Motor neuron (in vitro differentiated cells): ENCODE data around the gene GPA33. TPM values are rescaled to one million over a fixed set of nuclear protein-coding genes. Genes with fewer than 3 reads are reported as not detected.
A peak's percentile ranks its signal among the peaks of the same experiment; 100 is the strongest.

Experiments
- ATAC-seq, 8 experiments: fragments of 200-7000 bp; cut with Tn5 transposase; replicated peaks in 6 of 8; 2 replicates each; pipeline ENCODE4 v1.8.0; 2021; ENCODE audit warnings: mild to moderate bottlenecking in 8 of 8, moderate library complexity in 8 of 8
- H3K27ac ChIP-seq, 2 donors: fragments of 250-450 bp; sonication (Bioruptor Pico); 2 replicates each; pipeline ENCODE4 v1.9.0; 2021; ENCODE audit warnings: antibody characterized with exemption in 2 of 2, mild to moderate bottlenecking in 2 of 2, moderate library complexity in 1 of 2
- H3K4me1 ChIP-seq, 2 donors: fragments of 250-450 bp; sonication (Bioruptor Pico); replicated peaks in 1 of 2; 2 replicates each; pipeline ENCODE4 v1.6.1; 2021; ENCODE audit warnings: antibody characterized with exemption in 2 of 2, mild to moderate bottlenecking in 2 of 2, moderate library complexity in 1 of 2
- H3K4me3 ChIP-seq, 5 donors: fragments of 250-450 bp; sonication (Bioruptor Pico); 2 replicates each; pipeline ENCODE4 v1.9.0; 2021; ENCODE audit warnings: antibody characterized with exemption in 5 of 5, mild to moderate bottlenecking in 5 of 5, moderate library complexity in 4 of 5
- WGBS, 10 experiments: fragments of 450-650 bp; shearing (Covaris generic); methylation state at CpG; one replicate each; pipeline ENCODE4 v1.0.0; 2022; 5-methylcytosine and 5-hydroxymethylcytosine counted together
- in situ Hi-C, 9 experiments: fragments of 400-800 bp; cut with MboI; loops; one replicate each; pipeline ENCODE4 v1.15.0; 2021; ENCODE audit warnings: low sequenced_read_pairs in 9 of 9, low pct_unique_long_range_greater_than_20kb in 2 of 9; ENCODE audit not compliant: unreplicated experiment in 9 of 9
- total RNA-seq, 8 experiments: library from RNA; unstranded; fragments of 300-600 nt; gene quantifications; 2 replicates each; pipeline versions ENCODE4 v1.2.3 to v1.2.4, GENCODE V29; 2022

Gene GPA33
- total RNA-seq, 8 experiments from 2014 or later = 0.14 to 1.2 (median 0.24) TPM; not detected in 1

DNA sequence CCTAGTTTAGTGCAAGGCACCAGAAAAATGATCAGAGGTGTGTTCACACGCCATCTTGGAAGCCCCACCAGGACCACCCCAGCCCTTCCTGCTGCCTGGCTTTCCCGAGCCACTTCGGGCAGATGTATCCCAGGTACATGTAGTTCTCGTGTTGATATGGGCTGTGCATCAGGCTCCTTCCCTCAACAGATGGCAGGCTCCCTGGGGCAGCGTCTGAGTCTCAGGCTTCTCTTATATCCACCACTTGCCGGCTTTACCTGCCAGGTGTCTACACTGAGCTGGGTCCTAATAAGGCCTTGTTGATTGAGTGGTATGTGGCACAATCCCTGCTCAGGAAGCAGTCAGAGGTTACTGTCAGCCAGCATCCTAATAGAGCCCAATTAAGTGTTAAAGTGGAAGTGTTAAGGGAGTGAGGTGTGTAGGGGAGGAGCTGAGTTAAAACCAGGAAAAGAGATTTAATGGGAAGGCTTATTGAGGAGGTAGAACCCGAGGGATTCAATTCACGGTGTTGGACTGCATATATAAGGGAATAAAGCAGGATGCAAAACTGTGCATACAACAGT lies 8.5 kb downstream of the GPA33 start:
- H3K27ac ChIP-seq = no peak overlapping the region
- WGBS, 10 experiments = 20 to 98% (median 78%) methylated on average over 1 to 8 of the region's 8 CpGs; no CpG with 5 or more reads in 1 of the 10 experiments
- no peak for ATAC-seq
- H3K4me3 ChIP-seq = no peak overlapping the region
- peaks cover 0 to 3% of the 10 kb centered on the region in 2 donors for H3K4me1 ChIP-seq
- in situ Hi-C loops = loop anchor here in 2 of 9 experiments (10.0 to 25.0 kb wide), 2 partner anchors 131 to 133 kb away; partner anchors contain the start of gene POU2F1 (in 1 of the 2)

- ATAC-seq = no peak
- peaks cover 0 to 3% of the 10 kb centered on the region in 2 donors for H3K4me1 ChIP-seq
- no peak overlapping the region for H3K27ac ChIP-seq
- in situ Hi-C loops = loop anchor here in 1 of 9 experiments (25.0 kb wide), 1 partner anchor 134 kb away; the partner anchor contains the start of gene POU2F1
- no peak overlapping the region for H3K4me3 ChIP-seq
These were observed 12.3 kb downstream of the GPA33 start for GRCh38 chr1:167077868-167078210.

DNA sequence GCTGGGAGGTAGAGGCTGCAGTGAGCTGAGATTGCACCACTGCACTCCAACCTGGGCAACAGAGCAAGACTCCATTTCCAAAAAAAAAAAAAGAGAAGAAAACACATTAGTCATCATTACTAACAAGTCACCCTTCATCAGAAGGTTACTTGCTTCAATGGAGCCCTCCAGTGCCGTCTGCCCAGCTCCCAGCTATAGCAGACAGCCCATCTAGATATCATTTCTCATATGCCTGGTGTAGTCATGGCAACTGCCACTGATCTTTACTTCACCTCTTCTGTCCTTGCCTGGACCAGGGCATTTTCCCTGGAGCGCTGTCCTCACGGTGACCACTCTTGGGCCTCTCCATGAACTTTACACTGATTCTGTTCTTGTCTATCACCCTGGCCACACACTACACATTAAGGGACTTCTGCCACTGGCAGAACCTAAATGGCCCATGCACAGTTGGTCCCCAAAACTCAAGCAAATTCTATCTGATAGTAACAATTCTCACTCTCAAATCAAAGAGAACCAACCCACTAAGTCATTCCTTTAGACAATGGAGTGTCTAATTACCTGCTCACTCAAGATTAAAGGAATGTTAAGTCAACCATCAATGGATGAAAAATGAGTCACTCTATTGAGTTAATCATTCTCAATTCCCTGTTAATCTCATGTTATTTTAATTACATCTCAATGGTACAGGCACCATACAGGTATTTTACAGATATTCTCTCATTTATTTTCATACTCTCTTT lies 12.9 kb downstream of the GPA33 start:
- WGBS, 10 experiments = 20 to 100% (median 87%) methylated on average over 1 to 3 of the region's 3 CpGs; no CpG with 5 or more reads in 6 of the 10 experiments
- in situ Hi-C loops = loop anchor here in 1 of 9 experiments (25.0 kb wide), 1 partner anchor 135 kb away; the partner anchor contains the start of gene POU2F1
- ATAC-seq = no peak
- H3K4me3 ChIP-seq = no peak overlapping the region
- no peak overlapping the region for H3K27ac ChIP-seq
- peaks cover 0 to 3% of the 10 kb centered on the region in 2 donors for H3K4me1 ChIP-seq

DNA sequence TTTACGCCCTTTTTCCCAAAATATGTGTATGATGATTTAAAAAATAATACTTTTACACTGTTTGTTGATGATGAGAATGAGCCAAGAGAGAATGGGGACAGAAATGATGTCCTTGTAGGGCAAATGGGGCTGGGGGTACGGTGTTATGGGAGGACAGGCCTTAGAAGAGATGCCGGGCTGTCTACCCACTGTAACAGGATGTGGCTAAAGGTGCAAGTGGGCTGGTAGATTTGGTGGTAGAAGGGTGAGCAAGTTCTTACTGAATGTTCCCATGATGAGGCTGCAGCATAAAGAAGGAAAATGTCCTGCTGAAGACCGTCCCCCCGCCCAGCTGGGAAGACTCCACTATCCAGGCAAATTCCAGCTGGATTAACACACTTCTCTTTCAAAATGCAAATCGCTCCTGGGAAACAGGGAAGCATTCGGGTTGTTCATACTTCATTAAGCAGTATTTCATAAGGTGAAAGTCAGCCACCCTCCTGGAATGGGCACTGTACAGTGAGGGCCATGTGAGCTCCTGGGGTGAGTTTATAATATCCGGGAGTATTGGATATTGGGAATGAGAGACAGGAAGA lies 14.0 kb downstream of the GPA33 start:
- no peak for ATAC-seq
- WGBS, 10 experiments = 22 to 100% (median 82%) methylated on average over 1 to 8 of the region's 8 CpGs; no CpG with 5 or more reads in 2 of the 10 experiments
- Histone ChIP-seq H3K4me1 (peaks cover 0 to 3% of the 10 kb centered on the region in 2 donors), H3K4me3 (no peak overlapping the region), H3K27ac (no peak overlapping the region)
- in situ Hi-C loops = loop anchor here in 1 of 9 experiments (25.0 kb wide), 1 partner anchor 136 kb away; the partner anchor contains the start of gene POU2F1

DNA sequence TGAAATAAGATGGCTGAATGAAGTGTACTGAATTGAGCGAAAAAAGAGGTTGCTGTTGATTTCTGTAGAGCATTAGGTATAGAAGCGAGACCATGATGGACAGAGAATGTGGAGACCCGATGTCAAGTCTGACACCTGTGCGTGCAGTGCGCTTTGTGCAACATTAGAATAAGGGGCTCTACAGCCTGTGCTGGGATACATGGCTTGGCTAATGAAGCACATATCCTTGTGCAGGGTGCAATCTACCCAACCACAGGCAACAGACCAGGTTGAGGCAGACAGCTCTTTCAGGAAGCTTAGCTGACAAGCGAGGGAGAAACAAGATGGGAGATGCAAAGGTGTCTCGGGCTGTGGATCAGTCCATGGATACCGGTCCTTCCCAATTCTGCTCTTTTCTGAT lies 18.9 kb downstream of the GPA33 start:
- Histone ChIP-seq H3K4me1 (peaks cover 0 to 2% of the 10 kb centered on the region in 2 donors), H3K27ac (no peak overlapping the region), H3K4me3 (no peak overlapping the region)
- WGBS, 10 experiments = 68 to 95% (median 82%) methylated on average over 1 to 8 of the region's 8 CpGs; no CpG with 5 or more reads in 1 of the 10 experiments
- in situ Hi-C loops = loop anchor here in 7 of 9 experiments (25.0 kb wide), 6 partner anchors 141 to 1159 kb away; partner anchors contain the start of gene POU2F1 (in 1 of the 7)
- ATAC-seq = no peak

- no peak for ATAC-seq
- 60 to 100% (median 85%) methylated on average over 2 to 11 of the region's 13 CpGs; no CpG with 5 or more reads in 2 of the 10 experiments for WGBS, 10 experiments
- in situ Hi-C loops = loop anchor here in 8 of 9 experiments (10.0 to 25.0 kb wide), 8 partner anchors 56 to 1156 kb away; partner anchors contain the start of genes CREG1 (in 1 of the 8) and POU2F1 (in 1 of the 8)
These were observed 21.4 kb downstream of the GPA33 start for GRCh38 chr1:167068761-167069160.

DNA sequence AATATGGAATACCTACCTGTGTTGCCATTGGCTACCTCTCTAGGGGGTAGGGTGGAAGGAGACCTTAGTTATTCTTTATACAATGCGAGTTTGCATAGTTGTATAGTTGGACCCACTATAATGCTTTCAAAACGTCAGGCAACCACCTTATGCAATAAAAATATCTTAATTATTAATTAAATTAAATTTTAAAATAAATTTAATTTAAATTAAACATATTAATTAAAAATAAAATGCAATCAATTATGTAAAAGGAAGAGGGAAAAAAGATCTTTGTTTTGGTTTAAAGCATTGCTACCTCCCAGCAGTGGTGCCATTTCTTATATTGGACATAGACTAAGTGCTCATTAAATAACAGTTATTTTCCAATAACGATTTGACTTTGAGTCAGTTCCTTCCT lies 22.3 kb downstream of the GPA33 start:
- no peak for ATAC-seq
- H3K4me3 ChIP-seq = no peak overlapping the region
- in situ Hi-C loops = loop anchor here in 8 of 9 experiments (10.0 to 25.0 kb wide), 8 partner anchors 57 to 1156 kb away; partner anchors contain the start of genes CREG1 (in 1 of the 8) and POU2F1 (in 1 of the 8)
- H3K4me1 ChIP-seq = peaks cover 0 to 2% of the 10 kb centered on the region in 2 donors
- H3K27ac ChIP-seq = no peak overlapping the region
- 41 to 100% (median 85%) methylated on average over 1 to 3 of the region's 3 CpGs for WGBS, 10 experiments

More at GRCh38 chr1:167068761-167069160, 21.4 kb downstream of the GPA33 start:
- Histone ChIP-seq H3K4me1 (peaks cover 0 to 2% of the 10 kb centered on the region in 2 donors), H3K27ac (no peak overlapping the region), H3K4me3 (no peak overlapping the region)

- peak; percentile 84 to 99 (median 96) for ATAC-seq
- 0 to 29% (median 4%) methylated on average over 1 to 13 of the region's 31 CpGs for whole genome bisulfite sequencing, 10 experiments
- Histone ChIP-seq H3K4me1 (peaks cover 0 to 2% of the 10 kb centered on the region in 2 donors), H3K4me3 (peak overlapping the region; percentile 6 to 22 (median 9)), H3K27ac (no peak overlapping the region)
- in situ Hi-C loops = loop anchor here in 8 of 9 experiments (10.0 to 25.0 kb wide), 8 partner anchors 58 to 1154 kb away; partner anchors contain the start of genes CREG1 (in 1 of the 8) and POU2F1 (in 1 of the 8)
These were observed 23.6 kb downstream of the GPA33 start for GRCh38 chr1:167066333-167067122.

DNA sequence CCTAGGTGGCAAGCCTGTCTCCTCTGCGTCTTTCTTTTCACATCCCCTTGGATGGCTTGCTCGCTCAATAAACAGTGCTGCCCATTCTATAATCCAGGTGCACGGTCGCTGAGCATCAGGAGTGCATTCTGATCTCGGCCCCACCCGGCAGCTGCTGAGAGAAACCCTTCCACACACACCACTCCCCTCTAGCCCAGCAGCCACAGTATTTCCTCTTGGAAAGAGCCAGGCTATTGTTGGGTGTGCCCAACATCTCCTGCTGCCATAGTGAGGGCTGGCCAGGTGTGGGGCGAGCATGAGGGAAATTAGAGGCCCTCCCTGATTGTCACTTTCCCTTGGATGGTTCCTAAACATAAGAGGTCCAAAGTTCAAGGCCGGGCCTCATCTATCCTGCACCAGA lies 24.7 kb downstream of the GPA33 start:
- no peak overlapping the region for H3K27ac ChIP-seq
- H3K4me3 ChIP-seq = no peak overlapping the region
- WGBS, 10 experiments = 40 to 100% (median 83%) methylated on average over 1 to 8 of the region's 8 CpGs; no CpG with 5 or more reads in 5 of the 10 experiments
- in situ Hi-C loops = loop anchor here in 8 of 9 experiments (10.0 to 25.0 kb wide), 8 partner anchors 59 to 1153 kb away; partner anchors contain the start of genes CREG1 (in 1 of the 8) and POU2F1 (in 1 of the 8)
- ATAC-seq = peak in 1 of 8 experiments; percentile 53
- H3K4me1 ChIP-seq = peaks cover 0 to 2% of the 10 kb centered on the region in 2 donors

DNA sequence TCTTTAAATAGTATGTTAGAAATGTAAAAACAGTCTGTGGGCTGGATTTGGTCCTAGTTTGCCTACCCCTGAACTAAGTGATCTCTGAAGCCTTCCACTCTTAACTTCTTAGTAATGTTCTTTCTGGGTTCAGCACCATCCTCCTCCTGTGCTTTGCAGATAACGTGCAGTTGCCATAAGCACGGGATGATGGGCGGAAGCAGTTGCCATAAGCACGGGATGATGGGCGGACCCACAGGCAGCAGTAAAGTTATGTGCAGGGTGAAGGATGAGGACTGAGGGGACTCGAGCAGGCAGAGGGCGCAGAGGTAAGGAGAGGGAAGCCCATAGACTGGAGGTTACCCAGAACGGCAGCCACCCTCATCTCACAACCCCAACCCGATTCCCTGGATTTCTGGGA lies 25.6 kb downstream of the GPA33 start:
- peaks cover 0 to 2% of the 10 kb centered on the region in 2 donors for H3K4me1 ChIP-seq
- no peak for ATAC-seq
- WGBS, 10 experiments = 40 to 90% (median 85%) methylated on average over 1 to 9 of the region's 9 CpGs; no CpG with 5 or more reads in 3 of the 10 experiments
- in situ Hi-C loops = loop anchor here in 8 of 9 experiments (10.0 to 25.0 kb wide), 8 partner anchors 60 to 1152 kb away; partner anchors contain the start of genes CREG1 (in 1 of the 8) and POU2F1 (in 1 of the 8)
- H3K27ac ChIP-seq = no peak overlapping the region
- no peak overlapping the region for H3K4me3 ChIP-seq

DNA sequence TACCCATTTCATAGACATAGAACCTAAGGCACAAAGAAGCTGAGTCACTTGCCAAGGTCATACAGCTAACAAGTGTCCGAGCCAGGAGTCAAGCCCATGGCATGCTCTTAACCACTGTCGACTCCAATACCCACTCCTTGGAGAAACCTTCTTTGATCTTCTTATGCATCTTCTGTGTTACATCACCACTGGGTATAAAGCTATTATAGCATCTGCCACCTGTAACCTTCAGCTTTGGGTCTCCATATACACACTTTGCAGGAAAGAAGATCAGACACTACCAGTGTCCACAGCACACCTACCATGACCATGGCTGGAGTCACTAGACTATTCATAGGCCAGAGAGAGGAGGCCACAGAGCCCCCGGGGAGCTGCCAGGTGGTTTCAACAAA lies 29.1 kb downstream of the GPA33 start:
- H3K4me1 ChIP-seq = peaks cover 4 to 8% of the 10 kb centered on the region in 2 donors
- H3K4me3 ChIP-seq = no peak overlapping the region
- WGBS, 10 experiments = 40 to 100% (median 88%) methylated on average over 1 to 3 of the region's 3 CpGs; no CpG with 5 or more reads in 2 of the 10 experiments
- in situ Hi-C loops = loop anchor here in 8 of 9 experiments (10.0 to 25.0 kb wide), 8 partner anchors 64 to 1149 kb away; partner anchors contain the start of genes CREG1 (in 1 of the 8) and POU2F1 (in 1 of the 8)
- H3K27ac ChIP-seq = no peak overlapping the region
- no peak for ATAC-seq
